Liver (tissue), 9 donors: Measurements from ENCODE around the gene FILIP1. TPM values are rescaled to one million over a fixed set of nuclear protein-coding genes. Genes with fewer than 3 reads are reported as not detected.

Experiments
- DNase-seq: peaks from one replicate; pipeline ENCODE4 v3.0.0-alpha.2; 2017; ENCODE audit warnings: low spot score
- H3K27ac ChIP-seq, 2 donors: one replicate each; pipeline ENCODE4 v1.7.0; 2013; ENCODE audit warnings: inconsistent platforms in 2 of 2, low read length in 2 of 2, control low read depth in 1 of 2, low read depth in 1 of 2, mild to moderate bottlenecking in 1 of 2
- H3K27me3 ChIP-seq, 4 donors: one replicate each; pipeline versions ENCODE4 v1.6.1 to v1.7.0; 2013; ENCODE audit warnings: low read length in 3 of 4, inconsistent platforms in 1 of 4, mild to moderate bottlenecking in 1 of 4, moderate library complexity in 1 of 4; ENCODE audit not compliant: control insufficient read depth in 4 of 4, insufficient read depth in 4 of 4
- H3K36me3 ChIP-seq, 4 donors: one replicate each; pipeline versions ENCODE4 v1.6.1 to v1.7.0; 2013; ENCODE audit warnings: low read length in 3 of 4, mild to moderate bottlenecking in 3 of 4, low read depth in 1 of 4, moderate library complexity in 1 of 4; ENCODE audit not compliant: control insufficient read depth in 4 of 4, insufficient read depth in 3 of 4
- H3K4me1 ChIP-seq, 4 donors: one replicate each; pipeline versions ENCODE4 v1.6.1 to v1.7.0; 2013; ENCODE audit warnings: low read length in 3 of 4, mild to moderate bottlenecking in 3 of 4, moderate library complexity in 1 of 4; ENCODE audit not compliant: control insufficient read depth in 4 of 4, insufficient read depth in 4 of 4
- H3K4me3 ChIP-seq, 3 donors: one replicate each; pipeline versions ENCODE4 v1.6.1 to v1.7.0; 2013; ENCODE audit warnings: low read length in 3 of 3, control low read depth in 1 of 3, low read depth in 1 of 3, mild to moderate bottlenecking in 1 of 3
- H3K9ac ChIP-seq, 2 donors: one replicate each; pipeline ENCODE4 v1.7.0; 2013; ENCODE audit warnings: low read length in 2 of 2, mild to moderate bottlenecking in 2 of 2, moderate library complexity in 2 of 2, control low read depth in 1 of 2, low read depth in 1 of 2
- H3K9me3 ChIP-seq, 4 donors: one replicate each; pipeline versions ENCODE4 v1.6.1 to v1.7.0; 2013; ENCODE audit warnings: low read length in 3 of 4; ENCODE audit not compliant: control insufficient read depth in 4 of 4
- EGR1 ChIP-seq, 2 donors: IDR thresholded peaks; 2 replicates each; pipeline ENCODE4 v1.6.1; 2016 to 2018; ENCODE audit warnings: antibody characterized with exemption in 2 of 2, low read depth in 2 of 2
- FOXA1 ChIP-seq: IDR thresholded peaks from 2 replicates; pipeline ENCODE4 v1.6.1; 2016; ENCODE audit warnings: antibody characterized with exemption
- FOXA2 ChIP-seq: IDR thresholded peaks from 2 replicates; pipeline ENCODE4 v1.6.1; 2016; ENCODE audit warnings: antibody characterized with exemption
- GABPA ChIP-seq, 2 donors: IDR thresholded peaks in 1 of 2; conservative IDR thresholded peaks in 1 of 2; 2 replicates each; pipeline ENCODE4 v1.6.1; 2016; ENCODE audit warnings: antibody characterized with exemption in 2 of 2, mild to moderate bottlenecking in 1 of 2, moderate library complexity in 1 of 2
- HNF4A ChIP-seq, 2 donors: conservative IDR thresholded peaks; 2 replicates each; pipeline ENCODE4 v1.6.1; 2016; ENCODE audit warnings: antibody characterized with exemption in 2 of 2, mild to moderate bottlenecking in 2 of 2
- HNF4G ChIP-seq: IDR thresholded peaks from 2 replicates; pipeline ENCODE4 v1.6.1; 2016; ENCODE audit warnings: antibody characterized with exemption
- JUND ChIP-seq, 2 donors: IDR thresholded peaks; 2 replicates each; pipeline ENCODE4 v1.6.1; 2016; ENCODE audit warnings: antibody characterized with exemption in 2 of 2
- MAX ChIP-seq: IDR thresholded peaks from 2 replicates; pipeline ENCODE4 v1.6.1; 2016; ENCODE audit warnings: antibody characterized with exemption
- NR2F2 ChIP-seq: IDR thresholded peaks from 2 replicates; pipeline ENCODE4 v1.6.1; 2016; ENCODE audit warnings: antibody characterized with exemption
- RAD21 ChIP-seq, 2 donors: IDR thresholded peaks; 2 replicates each; pipeline ENCODE4 v1.6.1; 2016; ENCODE audit warnings: antibody characterized with exemption in 2 of 2, mild to moderate bottlenecking in 2 of 2
- REST ChIP-seq: IDR thresholded peaks from 2 replicates; pipeline ENCODE4 v1.6.1; 2016; ENCODE audit warnings: antibody characterized with exemption, mild to moderate bottlenecking
- RXRA ChIP-seq, 2 donors: IDR thresholded peaks; 2 replicates each; pipeline ENCODE4 v1.6.1; 2017 to 2018; ENCODE audit warnings: antibody characterized with exemption in 2 of 2, mild to moderate bottlenecking in 1 of 2
- SP1 ChIP-seq: IDR thresholded peaks from 2 replicates; pipeline ENCODE4 v1.6.1; 2018; ENCODE audit warnings: antibody characterized with exemption, mild to moderate bottlenecking
- TAF1 ChIP-seq: conservative IDR thresholded peaks from 2 replicates; pipeline ENCODE4 v1.6.1; 2016; ENCODE audit warnings: antibody characterized with exemption, mild to moderate bottlenecking
- YY1 ChIP-seq: IDR thresholded peaks from 2 replicates; pipeline ENCODE4 v1.6.1; 2016; ENCODE audit warnings: antibody characterized with exemption, mild to moderate bottlenecking
- WGBS: extraction: QIAGEN DNeasy Blood & Tissue Kit; methylation state at CpG from one replicate; pipeline ENCODE4 v1.1.7; 2013; 5-methylcytosine and 5-hydroxymethylcytosine counted together
- polyA plus RNA-seq, 2 donors: library from polyadenylated mRNA; stranded (reverse) in 1 of 2; unstranded in 1 of 2; fragments of 200-250 nt in 1 of 2; fragments of >200 nt in 1 of 2; fragmentation: Nextera tagmentation in 1 of 2; extraction: Ambion mirVana in 1 of 2; gene quantifications; one replicate each; pipeline versions ENCODE4 v1.2.1 to v1.2.3, GENCODE V29; 2013 to 2015
- total RNA-seq, 2 donors: library from RNA; depleted of rRNA; stranded (reverse); fragments of >200 nt; gene quantifications; one replicate each; pipeline ENCODE4 v1.2.3, GENCODE V29; 2014
- TF ChIP-seq, protein P1 (sequence below): IDR thresholded peaks from 2 replicates; pipeline ENCODE4 v1.6.1; 2016; ENCODE audit warnings: antibody characterized with exemption
- TF ChIP-seq, protein P2 (sequence below): IDR thresholded peaks from 2 replicates; pipeline ENCODE4 v1.6.1; 2016; ENCODE audit warnings: antibody characterized with exemption
- TF ChIP-seq, protein P3 (sequence below): fragments of 150-350 bp; IDR thresholded peaks from 2 replicates; pipeline ENCODE4 v1.5.1; 2017; ENCODE audit warnings: improper control_type of control experiment, low read depth, low read length; ENCODE audit not compliant: missing input control
- donor health status: healthy.
- donor health status: healthy.
- donor health status: healthy.
- donor health status: healthy.
- donor health status: healthy.

The FILIP1 gene
- total and polyA plus RNA-seq, 4 donors: 0.70 to 2.8 (median 1.1) TPM

DNA sequence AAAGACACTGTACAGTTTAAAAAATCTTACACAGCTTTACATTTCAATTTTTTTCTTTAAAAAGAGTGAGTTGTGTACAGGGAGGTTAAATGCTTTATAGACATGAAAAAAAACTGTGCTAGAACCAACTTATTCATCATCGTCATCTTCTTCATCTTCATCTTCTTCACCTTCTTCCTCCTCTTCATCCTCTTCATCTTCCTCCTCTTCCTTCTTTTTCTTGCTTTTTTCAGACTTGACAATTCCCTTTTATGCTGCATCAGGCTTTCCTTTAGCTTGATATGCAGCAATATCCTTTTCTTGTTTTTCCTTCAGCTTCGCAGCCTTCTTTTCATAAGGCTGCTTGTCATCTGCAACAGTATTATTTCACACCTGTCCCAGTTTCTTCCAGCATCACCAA is 174.7 kb downstream of the FILIP1 start:
- Histone ChIP-seq H3K4me3 (no peak overlapping the region), H3K36me3 (no peaks in the 10 kb centered on the region), H3K27ac (no peak overlapping the region), H3K4me1 (no peaks in the 10 kb centered on the region), H3K27me3 (no peaks in the 10 kb centered on the region), H3K9me3 (no peaks in the 10 kb centered on the region), H3K9ac (no peak overlapping the region)
- TF ChIP-seq REST (no peak), TAF1 (no peak), HNF4G (no peak), RXRA (IDR thresholded peaks at IDR 0.05) (no peak), NR2F2 (no peak), SP1 (no peak), RAD21 (IDR thresholded peaks at IDR 0.05) (no peak), HNF4A (conservative IDR thresholded peaks at IDR 0.05) (no peak), JUND (IDR thresholded peaks at IDR 0.05) (no peak), GABPA (IDR thresholded peaks at IDR 0.05 in 1 of 2, conservative IDR thresholded peaks at IDR 0.05 in 1 of 2) (no peak), YY1 (no peak), EGR1 (IDR thresholded peaks at IDR 0.05; ENCODE audit: low read depth in 2 of 2) (no peak), FOXA1 (no peak), FOXA2 (no peak), MAX (no peak)
- TF ChIP-seq, protein P1, sequence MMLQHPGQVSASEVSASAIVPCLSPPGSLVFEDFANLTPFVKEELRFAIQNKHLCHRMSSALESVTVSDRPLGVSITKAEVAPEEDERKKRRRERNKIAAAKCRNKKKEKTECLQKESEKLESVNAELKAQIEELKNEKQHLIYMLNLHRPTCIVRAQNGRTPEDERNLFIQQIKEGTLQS: no peak
- TF ChIP-seq, protein P2, sequence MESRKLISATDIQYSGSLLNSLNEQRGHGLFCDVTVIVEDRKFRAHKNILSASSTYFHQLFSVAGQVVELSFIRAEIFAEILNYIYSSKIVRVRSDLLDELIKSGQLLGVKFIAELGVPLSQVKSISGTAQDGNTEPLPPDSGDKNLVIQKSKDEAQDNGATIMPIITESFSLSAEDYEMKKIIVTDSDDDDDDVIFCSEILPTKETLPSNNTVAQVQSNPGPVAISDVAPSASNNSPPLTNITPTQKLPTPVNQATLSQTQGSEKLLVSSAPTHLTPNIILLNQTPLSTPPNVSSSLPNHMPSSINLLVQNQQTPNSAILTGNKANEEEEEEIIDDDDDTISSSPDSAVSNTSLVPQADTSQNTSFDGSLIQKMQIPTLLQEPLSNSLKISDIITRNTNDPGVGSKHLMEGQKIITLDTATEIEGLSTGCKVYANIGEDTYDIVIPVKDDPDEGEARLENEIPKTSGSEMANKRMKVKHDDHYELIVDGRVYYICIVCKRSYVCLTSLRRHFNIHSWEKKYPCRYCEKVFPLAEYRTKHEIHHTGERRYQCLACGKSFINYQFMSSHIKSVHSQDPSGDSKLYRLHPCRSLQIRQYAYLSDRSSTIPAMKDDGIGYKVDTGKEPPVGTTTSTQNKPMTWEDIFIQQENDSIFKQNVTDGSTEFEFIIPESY: no peak
- TF ChIP-seq, protein P3, sequence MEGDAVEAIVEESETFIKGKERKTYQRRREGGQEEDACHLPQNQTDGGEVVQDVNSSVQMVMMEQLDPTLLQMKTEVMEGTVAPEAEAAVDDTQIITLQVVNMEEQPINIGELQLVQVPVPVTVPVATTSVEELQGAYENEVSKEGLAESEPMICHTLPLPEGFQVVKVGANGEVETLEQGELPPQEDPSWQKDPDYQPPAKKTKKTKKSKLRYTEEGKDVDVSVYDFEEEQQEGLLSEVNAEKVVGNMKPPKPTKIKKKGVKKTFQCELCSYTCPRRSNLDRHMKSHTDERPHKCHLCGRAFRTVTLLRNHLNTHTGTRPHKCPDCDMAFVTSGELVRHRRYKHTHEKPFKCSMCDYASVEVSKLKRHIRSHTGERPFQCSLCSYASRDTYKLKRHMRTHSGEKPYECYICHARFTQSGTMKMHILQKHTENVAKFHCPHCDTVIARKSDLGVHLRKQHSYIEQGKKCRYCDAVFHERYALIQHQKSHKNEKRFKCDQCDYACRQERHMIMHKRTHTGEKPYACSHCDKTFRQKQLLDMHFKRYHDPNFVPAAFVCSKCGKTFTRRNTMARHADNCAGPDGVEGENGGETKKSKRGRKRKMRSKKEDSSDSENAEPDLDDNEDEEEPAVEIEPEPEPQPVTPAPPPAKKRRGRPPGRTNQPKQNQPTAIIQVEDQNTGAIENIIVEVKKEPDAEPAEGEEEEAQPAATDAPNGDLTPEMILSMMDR: no peak
- no peak for DNase-seq
- 47% methylated on average over 2 of the region's 2 CpGs for WGBS
